Hematopoietic multipotent progenitor cell treated with erythropoietin and hydrocortisone succinate and interleukin-3 and kit ligand, for 4 days (in vitro differentiated cells): ENCODE measurements around the gene FBXW2.

Source experiments
- DNase-seq: peaks from one replicate; pipeline ENCODE4 v3.0.0-alpha.2; 2015

Gene FBXW2

GRCh38 chr9:120712539-120713031 is 80.6 kb downstream of the FBXW2 start:
- DNase-seq = no peak

DNA sequence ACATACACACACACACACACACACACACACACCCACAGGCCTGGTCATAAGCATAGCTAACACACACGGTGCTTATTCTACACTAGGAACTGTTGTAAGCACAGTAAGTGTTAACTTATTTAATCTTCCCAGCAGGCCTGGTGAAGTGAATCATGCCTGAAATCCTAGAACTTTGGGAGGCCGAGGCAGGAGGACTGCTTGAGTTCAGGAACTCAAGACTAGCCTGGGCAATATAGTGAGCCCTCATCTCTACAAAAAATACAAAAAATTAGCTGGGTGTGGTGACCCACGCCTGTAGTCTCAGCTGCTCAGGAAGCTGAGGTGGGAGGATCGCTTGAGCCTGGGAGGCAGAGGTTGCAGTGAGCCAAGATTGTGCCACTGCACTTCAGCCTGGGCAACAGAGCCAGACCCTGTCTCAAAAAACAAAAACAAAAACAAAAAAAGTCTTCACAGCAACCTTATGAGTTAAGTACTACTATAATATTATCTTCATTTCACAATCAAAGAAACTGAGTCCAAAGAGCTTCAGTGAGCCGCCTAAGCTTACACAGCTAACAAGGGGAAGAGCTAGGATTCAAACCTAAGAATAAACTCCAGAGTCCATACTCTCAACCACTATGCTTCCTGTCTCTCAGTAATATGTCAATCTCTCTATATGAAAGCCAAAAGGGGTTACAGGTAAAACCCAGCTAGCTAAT is 81.2 kb downstream of the FBXW2 start:
- no peak for DNase-seq

DNA sequence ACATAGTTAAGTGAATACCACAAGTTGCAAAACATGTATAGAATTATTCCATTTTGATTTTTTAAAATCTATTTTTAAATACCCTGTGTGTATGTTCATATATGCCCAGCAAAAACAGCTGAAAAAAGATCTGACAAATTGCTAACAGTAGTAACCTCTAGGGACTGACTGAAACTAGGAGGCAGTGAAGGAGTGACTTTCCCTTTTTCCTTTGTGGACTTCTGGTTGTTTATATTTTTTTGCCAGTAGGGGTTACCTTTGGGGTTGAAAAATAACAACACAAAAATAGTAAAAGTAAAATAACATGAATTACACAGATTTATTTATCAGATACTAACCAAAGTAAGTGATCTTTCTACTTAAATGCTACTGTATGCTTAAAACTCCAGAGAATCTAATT is 81.9 kb downstream of the FBXW2 start:
- DNase-seq = no peak

GRCh38 chr9:120710110-120710981 is 82.9 kb downstream of the FBXW2 start:
- DNase-seq = peak; percentile 91

GRCh38 chr9:120708526-120709224 is 84.5 kb downstream of the FBXW2 start:
- DNase-seq = no peak

DNA sequence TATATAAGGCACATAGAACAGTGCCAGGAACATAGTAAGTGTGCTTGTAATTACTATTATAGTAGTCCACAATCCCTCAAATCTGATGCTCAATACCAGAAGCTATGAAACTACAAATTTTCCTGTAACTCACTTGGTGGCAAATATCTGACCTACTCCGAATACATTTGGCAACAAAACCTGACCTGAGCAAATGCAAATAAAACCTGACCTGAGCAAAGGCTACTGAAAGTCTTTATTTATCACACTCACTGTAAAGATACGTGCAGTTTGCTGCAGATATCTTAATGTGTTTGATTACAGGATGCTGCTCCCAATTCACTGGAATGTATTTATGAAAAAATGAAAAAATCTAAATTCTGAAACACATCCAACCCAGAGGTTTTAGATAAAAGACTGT is 86.0 kb downstream of the FBXW2 start:
- DNase-seq = no peak
